Stimulated activated CD8-positive, alpha-beta memory T cell treated with anti-CD3 and anti-CD28 coated beads, Interleukin-4, amount 100 ng/mL, for 48 hours (primary cell): ENCODE results near the gene LENG1.
A peak's percentile ranks its signal among the peaks of the same experiment; 100 is the strongest.

Experiments
- DNase-seq: peaks from one replicate; pipeline ENCODE4 v3.0.0-alpha.2; 2020

Gene LENG1

DNA sequence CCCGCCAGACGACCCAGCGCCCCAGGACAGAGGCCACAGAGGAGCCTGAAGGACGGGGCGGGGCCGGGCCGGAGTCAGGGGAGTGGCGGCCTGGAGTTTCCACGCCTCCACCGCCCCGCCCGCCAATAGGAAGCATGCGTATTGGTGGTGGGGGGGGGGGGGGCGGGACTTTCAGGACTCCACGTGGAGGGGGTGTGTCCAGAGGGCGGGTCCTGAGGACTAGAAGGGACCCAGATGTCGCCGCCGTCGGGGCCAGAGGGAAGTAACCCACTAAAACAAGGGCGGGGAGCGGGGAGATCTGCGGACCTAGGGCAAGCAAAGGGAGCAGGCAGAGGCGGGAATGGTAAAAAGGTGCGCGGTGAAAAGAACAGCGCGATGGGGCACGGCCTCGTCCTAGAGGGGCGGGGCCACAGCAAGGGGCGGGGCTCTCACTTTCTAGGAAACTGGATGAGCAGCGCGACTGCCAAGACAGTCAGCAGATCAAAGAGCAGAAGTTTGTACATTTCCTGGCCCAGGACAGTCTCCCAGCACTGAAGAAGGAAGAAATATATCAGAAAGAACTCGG is 2.8 kb upstream of the LENG1 start:
- DNase-seq, result peak; percentile 91

DNA sequence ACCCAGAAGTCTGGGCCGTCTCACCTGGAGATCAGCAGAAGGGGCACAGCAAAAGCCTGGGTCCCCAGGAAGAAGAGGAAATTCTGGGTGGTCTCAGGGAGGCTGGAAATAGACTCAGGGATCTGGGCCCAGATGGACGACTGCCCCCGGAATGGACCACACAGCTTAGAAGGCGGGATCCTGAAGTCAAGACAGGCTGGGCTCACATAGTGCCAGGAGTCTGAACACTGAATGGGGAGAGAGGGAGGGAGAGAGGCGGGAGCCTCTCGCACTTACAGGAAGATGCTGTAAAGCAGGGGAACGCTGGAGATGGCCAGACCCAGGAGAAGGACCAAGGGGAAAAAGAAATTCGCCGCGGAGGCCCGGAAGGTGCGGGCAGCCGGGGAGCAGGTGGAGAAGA is 1.3 kb upstream of the LENG1 start:
- DNase-seq, result no peak

DNA sequence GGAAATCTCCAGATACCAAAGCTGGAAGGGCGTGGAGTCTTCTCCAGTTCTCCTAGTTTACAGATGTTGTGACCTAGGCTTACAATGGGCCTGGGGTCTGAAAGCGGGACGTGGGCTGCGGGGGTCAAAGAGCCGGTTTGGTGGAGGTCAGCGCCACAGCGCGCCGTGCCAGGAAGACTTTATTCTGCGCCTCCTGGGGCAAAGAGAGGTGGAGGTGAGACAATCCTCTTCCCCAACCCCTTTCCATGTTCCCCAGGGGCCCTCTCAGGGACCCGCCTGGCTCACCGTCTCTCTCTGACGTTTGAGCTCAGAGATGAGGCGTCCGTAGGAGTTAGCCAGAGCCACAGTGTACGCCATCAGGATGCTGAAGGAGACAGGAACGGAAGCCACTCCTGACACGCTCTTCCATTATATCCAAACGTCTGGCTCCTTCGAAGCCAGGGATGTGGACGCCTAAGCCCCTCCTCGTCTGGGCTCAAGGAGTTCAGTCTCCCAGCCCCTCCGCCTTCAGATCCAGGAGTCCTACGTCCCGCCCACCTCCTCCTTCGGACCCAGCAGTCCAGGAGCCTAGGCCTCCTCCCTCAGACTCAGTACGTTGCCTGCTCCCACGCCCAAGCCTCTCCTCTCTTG is 776 bp upstream of the LENG1 start:
- DNase-seq, result no peak

DNA sequence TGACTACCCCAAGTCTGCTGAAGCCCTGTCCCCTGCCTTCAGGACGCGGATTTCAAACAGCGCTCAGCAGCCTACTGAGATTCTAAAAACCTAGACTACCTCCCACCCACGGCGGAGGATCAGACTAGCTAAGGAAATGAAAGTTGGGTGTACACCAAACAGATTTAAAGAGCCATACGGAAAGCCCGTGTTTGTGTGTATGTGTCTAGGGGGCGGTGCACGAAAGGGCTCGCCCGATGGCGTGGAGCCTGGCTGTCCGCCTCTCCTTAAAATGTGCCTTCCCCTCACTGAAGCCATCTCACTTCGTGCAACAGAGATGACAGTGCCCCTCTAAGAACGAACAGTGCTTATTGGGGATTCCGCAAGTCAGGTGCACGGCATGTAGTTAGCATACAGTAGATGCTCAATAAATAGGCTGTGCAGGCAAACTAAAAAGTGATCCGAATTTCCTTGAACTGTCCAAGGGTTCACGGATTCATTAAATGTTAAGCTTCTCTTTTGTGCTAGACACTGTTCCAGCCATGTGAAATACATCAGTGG is 639 bp downstream of the LENG1 start:
- peak; percentile 56 for DNase-seq

DNA sequence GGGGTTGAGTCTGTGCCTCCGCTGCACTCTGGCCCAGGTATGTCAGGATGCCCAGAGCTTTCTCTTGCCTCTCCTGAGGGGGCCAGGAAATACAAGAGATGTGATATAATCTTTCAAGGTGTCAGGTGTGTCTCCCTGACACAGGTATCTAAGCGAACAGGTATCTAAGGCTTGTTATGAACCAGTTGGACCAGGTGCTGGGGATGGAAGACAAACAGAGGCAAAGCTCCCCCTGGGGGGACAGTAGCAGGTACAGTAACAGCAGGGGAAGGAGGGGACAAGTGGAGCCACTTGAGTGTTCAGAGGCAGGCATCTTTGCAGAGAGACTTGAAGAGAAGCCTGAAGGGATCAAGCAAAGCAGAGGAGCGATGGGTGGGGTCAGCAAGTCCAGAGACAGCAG is 2.6 kb downstream of the LENG1 start:
- DNase-seq, result no peak

DNA sequence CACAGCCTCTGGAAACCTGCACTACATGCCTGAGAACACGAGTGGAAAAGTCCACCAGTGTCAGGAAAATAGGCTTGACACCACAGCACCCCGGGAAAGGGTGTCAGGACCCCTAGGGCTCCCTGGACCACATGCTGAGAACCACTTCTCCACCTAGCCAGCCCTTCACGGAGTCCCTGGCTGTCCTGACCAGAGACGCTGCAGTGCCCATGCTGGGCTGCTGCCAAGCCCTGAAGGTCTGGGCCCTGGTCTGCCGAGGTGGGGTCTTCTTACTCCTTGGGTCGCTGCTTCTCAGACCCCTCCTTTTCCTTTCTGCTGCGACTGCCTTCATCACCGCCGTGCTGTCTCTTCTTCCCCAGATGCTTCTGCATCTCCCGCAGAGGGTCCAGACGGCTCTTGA is 3.0 kb downstream of the LENG1 start:
- DNase-seq, result no peak

DNA sequence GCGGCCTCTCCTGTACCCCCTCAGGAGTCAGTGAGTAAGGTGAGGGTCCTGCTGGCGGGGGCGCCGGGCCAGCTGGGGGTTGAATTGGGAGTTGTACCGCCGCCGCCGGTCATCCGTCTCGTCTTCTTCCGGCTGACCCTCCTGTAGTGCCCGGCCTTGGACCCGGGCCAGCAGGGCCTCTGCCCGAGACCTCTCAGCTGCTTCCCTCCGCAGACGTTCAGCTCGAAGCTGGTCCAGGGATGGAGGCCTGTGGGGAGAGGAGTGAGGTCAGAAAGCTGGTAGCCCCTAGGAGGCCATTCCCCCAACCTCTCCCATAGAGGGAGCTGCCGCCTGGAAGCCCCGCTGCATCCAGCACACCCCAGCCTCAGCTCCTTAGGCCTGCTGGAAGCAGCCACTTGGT is 3.8 kb downstream of the LENG1 start:
- no peak for DNase-seq

DNA sequence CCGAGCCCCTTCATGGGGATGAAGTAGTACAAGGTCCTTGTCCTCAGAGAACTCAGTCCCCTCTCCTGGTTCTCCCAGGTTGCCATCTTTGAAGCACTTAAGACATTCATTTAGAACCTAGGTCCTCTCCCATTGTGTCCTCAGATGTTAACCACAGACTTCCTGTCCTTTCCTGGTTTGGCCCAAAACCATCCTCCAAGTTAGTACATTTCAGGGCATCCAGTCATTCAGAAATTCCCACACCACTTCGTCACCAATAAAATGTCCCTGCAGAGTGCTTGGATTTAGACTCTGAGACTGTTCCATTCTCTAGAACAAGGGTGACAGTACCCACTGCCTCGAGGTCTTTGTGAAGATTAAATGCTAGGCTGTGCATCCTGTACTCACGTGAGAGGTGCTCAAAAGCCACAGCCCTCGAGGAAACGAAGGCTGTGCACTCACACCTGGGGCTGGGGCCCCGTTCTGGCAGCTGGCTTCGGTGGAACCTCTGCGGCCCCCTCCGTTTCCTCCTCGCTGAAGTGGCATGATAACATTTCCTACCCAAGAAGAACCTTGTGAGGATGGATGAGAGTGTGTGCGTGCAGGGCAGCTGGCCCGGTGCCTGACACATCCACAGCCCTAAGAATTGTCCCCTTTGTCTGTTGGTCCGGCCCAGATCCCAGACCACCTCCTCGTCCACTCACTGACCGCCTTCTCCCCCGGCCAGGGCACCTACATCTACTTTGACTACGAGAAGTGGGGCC is 4.7 kb downstream of the LENG1 start:
- DNase-seq, result no peak

DNA sequence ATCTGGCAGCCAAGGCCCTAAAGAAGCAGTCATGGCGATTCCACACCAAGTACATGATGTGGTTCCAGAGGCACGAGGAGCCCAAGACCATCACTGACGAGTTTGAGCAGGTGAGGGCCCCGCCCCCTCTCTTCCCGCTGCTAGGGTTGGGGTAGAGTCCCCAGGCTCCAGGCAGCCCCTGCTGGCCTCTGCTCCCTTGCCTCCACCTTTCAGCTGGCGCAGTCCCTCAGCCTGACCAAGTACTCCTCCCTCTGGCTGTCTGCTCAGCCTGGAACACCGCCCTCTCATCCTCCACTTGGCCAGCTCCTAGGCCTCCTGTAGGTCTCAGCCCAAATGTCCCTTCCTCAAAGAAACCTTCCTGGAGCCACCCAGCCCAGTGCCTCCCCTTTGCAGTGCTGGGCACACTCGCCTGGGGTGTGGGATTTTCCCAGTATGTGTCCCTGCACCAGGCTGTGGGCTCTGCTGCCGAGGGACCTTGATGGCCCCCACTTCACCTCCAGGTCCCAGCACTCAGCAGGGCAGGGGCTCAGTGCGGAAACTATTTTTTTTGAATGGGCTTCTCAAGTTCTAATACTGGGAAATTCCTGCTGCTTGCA is 5.7 kb downstream of the LENG1 start:
- no peak for DNase-seq

DNA sequence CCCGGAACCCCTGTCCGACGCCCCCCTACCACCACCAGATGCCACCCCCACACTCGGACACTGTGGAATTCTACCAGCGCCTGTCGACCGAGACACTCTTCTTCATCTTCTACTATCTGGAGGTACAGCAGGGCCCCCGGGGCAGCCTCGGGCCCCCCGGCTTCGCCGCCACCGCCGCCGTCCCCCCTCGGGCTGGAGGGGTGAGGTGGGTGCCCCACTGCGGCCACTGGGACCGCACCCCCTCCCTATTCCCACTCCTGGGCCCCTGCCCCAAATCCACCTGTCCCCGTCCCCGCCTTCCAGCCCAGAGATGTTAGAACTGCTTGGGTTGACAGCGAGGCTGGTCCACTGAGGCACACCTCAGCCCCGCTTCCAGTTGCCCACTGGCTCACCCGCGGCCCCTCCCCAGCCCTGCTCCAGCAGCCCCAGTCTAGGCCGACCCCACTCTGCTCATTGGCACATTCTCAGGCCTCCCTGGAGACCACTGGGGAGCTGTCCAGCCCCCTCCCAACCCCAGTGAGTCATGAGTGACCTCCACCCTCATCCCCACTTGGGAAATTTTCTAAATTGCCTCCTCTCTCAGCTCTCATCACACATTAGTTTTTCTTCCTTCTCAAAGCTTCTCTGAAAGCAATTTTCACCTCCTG is 6.5 kb downstream of the LENG1 start:
- DNase-seq, result no peak

DNA sequence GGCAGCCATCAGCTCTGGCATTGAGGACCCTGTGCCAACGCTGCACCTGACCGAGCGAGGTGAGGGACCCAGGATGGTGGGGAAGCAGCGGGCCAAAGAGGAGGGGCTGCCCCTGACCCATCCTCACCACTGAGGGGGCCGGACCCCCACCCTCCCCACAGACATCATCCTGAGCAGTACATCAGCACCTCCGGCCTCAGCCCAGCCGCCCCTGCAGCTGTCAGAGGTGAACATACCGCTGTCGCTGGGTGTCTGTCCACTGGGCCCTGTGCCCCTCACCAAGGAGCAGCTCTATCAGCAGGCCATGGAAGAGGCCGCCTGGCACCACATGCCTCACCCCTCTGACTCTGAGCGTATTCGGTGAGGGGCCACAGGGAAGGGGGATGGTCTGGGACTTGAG is 7.3 kb downstream of the LENG1 start:
- no peak for DNase-seq

DNA sequence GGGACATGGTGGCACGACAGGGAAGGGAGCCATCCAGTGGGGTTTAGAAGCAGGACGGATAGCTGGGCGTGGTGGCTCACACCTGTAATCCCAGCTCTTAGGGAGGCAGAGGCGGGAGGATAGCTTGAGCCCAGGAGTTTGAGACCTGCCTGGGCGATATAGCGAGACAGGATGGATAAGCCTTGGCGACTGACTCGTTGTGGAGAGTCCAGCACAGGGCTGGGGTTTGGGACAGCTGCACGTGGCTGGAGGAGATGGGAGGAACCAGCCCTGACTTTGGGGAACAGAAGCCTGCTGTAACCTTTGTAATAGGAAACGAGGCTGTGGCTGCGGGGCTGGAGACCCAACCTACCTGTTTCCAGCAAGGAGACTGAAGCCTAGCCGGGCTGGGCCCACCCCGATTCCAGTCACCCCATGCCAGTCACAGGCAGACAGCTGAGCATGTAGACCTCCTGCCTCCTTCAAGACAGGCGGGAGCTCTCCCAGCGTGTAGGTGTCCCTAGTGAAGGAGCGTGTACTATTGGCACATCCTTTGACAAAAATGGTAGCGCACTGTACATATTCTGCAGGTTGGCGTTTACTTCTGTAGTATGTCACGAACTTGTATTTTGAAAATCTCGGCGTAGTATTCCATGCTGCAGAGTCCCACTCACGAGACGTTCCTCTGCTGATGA is 8.0 kb downstream of the LENG1 start:
- DNase-seq, result no peak

DNA sequence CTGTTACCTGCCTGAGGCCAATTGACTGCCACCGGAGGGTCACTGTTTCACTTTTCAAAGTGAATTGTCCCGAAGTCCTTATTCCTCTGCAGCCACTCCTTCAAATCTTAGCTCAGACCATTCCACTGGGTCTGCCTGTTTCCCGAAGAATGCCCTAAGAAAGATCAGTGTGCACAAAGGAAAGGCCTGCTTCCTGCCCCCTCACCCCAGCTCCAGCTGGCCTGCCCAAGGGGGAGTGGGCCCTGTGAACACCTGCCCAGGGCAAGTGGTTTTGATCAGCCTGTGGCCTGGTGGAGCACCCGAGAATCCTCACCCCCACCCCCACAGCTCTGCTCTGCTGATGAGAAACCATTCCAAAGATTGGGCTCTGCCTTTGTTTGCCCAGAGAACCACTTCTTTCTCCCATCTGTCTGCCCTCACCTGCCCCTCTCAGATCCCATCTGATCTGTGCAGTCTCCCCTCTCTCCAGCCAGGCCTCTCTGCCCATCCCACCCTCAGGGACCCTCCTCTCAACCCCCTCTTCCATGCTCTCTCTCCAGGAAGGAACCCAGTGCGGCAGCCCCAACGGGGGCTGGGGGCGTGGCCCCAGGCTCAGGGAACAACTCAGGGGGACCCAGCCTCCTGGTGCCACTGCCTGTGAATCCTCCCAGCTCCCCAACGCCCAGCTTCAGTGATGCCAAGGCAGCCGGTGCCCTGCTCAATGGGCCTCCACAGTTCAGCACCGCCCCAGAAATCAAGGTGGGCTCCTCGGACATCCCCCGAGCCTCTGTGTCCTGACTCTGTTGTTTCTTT is 10.3 kb downstream of the LENG1 start:
- DNase-seq, result no peak

DNA sequence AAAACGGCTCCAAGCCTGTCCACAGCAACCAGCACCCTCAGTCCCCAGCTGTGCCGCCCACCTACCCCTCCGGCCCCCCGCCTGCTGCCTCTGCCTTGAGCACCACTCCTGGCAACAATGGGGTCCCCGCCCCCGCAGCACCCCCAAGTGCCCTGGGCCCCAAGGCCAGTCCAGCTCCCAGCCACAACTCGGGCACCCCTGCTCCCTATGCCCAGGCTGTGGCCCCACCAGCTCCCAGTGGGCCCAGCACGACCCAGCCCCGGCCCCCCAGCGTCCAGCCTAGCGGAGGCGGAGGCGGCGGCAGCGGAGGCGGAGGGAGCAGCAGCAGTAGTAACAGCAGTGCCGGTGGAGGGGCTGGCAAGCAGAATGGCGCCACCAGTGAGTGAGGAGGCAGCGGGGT is 11.4 kb downstream of the LENG1 start:
- DNase-seq, result no peak

DNA sequence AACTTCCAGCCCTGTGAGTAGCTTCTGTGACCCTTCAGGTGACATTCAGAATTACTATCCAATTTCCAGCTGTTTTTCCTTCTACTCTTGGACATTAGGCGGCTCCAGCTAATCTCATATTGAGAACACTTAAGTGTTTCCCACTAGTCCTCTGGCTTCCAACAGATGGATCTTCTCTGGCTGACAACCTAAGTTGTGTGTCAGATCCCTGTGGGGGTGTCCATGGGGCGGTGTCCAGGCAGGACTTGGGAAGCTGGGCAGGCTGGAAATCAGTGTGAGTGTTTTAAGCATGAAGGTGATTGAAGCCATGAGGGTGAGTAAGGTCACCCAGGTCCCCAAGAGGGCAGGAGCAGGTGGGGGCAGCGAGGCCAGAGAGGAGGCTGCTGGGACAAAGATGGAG is 11.8 kb downstream of the LENG1 start:
- DNase-seq, result no peak

DNA sequence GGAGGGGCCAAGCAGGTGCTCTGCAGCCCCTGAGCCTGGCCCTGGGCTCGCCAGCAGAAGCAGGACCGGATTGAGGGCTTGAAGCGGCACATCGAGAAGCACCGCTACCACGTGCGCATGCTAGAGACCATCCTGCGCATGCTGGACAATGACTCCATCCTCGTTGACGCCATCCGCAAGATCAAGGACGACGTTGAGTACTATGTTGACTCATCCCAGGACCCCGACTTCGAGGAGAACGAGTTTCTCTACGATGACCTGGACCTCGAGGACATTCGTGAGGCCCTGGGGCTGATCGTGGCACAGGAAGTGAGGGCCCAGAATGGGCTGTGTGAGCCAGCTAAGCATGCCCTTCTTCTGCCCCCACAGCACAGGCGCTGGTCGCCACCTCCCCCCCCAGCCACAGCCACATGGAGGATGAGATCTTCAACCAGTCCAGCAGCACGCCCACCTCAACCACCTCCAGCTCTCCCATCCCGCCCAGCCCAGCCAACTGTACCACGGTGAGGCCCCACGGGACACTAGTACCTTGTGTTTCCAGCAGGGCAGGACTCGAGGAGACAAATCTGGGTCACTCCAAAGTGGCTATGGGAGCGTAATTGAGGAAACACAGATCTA is 13.9 kb downstream of the LENG1 start:
- DNase-seq, result no peak

DNA sequence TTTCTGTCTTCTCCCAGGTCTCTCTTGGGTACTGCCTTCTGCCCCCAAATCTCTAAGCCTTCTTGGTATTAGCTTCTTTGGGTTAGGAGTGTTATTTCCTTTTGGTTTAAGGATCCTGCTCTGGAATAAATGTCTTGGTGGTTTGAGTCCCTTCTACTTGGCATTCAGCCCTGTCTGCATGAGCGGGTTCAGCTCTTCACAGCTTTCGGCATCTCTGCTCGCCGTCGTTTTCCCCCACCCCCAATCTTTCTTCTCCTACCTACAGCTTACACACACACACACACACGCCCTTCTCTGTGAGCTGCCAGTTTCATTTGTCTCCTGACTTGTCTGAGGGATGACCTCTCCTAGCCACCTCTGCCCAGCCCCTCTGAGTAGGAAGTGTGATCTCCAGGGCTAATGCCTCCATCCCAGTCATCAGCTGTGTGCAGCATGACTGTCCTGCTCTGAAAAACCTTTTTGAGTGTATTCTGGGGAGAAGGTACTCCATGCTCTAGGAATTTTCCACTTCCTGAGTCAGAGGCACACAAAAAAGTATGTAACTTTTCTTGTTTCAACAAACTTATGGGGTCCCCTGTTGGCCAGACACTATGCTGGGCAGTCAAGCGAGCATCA is 17.2 kb downstream of the LENG1 start:
- no peak for DNase-seq

DNA sequence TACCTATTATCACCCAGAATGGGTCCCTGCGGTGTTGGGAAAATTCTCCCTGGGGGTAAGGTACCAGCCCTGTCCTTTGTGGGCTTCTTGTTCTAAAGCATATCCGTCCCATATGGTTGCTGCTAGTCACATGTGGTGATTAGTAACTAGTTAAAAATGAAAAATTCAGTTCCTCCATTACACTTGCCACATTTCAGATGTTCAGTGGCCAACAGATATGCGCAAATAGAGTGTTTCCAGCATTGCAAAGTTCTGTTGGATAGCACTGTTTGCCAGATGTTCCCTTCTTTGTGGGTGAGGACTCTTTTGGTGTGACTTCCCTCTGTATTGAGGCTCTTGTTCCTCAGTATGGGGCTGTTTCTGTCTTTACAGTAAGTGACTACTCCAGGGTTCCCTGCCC is 18.2 kb downstream of the LENG1 start:
- DNase-seq, result no peak

DNA sequence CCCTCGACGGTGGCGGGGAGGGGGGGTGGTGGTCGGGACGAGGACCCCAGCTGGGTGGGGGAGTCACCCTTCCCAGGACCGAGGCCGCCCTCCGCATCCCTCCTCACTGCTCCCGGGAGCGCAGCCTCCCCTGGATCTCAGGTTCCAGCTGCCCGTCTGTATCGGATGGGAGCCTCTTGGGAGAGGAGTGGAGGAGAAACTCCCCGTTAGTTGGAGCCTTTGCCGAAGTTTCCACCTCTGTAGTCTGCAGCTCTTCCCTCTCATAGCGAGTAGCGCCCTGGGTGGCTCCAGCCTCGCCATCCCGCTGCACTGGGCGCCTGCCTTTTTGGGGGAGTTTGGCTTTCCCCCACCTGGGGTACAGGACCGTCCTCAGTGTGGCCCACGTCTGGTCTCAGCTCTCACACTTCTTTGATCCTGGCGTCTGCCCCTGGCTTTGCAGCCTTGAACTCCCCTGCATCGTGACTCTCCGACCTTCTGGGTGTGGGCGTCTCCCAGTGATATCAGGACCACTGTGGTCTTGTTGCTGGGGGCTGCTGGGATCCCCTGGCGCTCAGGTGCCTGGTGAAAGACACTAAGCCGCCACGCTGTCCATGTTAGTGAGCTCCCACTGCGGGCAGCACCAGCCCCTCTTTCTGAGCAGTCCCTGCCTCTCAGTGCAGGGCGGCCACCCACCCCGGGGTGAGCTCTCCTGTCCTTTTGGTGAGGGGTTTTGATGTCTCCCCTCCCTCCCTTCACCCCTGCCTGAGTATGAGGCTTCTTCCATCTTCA is 20.8 kb downstream of the LENG1 start:
- DNase-seq, result peak; percentile 71
